ENCODE measurements around the gene UBQLN4. TPM values are rescaled to one million over a fixed set of nuclear protein-coding genes. Genes with fewer than 3 reads are reported as not detected.
A peak's percentile ranks its signal among the peaks of the same experiment; 100 is the strongest.

The UBQLN4 gene
- total RNA-seq, 2 donors from 2014 or later: 23.2 to 43.4 TPM

- H3K4me1 ChIP-seq: peaks cover 3% of the 10 kb centered on the region
- H3K4me3 ChIP-seq: no peak overlapping the region
- H3K9ac ChIP-seq (ENCODE audit: low read depth in 2 of 2, low read length in 2 of 2): no peak overlapping the region
- DNase-seq: no peak
- H3K9me3 ChIP-seq: no peaks in the 10 kb centered on the region
- intact Hi-C loops (cut with DNase I): no loop called here
- no peaks in the 10 kb centered on the region for H3K27me3 ChIP-seq
- H3K27ac ChIP-seq: no peak overlapping the region
- TF ChIP-seq CTCF (IDR thresholded peaks at IDR 0.05): no peak
- H3K36me3 ChIP-seq: peaks cover 9% of the 10 kb centered on the region
Measured at GRCh38 chr1:156006666-156007376, 46.8 kb downstream of the UBQLN4 start.

GRCh38 chr1:156004843-156005584 lies 48.6 kb downstream of the UBQLN4 start:
- Histone ChIP-seq H3K9me3 (no peaks in the 10 kb centered on the region), H3K36me3 (no peaks in the 10 kb centered on the region), H3K27ac (peak overlapping the region; percentile 54), H3K9ac (ENCODE audit: low read depth in 2 of 2, low read length in 2 of 2) (peak overlapping the region in 1 of 2 donors; percentile 7), H3K27me3 (no peaks in the 10 kb centered on the region), H3K4me3 (no peak overlapping the region), H3K4me1 (peaks cover 3% of the 10 kb centered on the region)
- no peak for TF ChIP-seq CTCF (IDR thresholded peaks at IDR 0.05)
- peak; percentile 84 for DNase-seq
- intact Hi-C loops (cut with DNase I): no loop called here

GRCh38 chr1:156003923-156004188 lies 49.7 kb downstream of the UBQLN4 start:
- Histone ChIP-seq H3K27ac (peak overlapping the region; percentile 81), H3K4me1 (peaks cover 3% of the 10 kb centered on the region), H3K36me3 (no peaks in the 10 kb centered on the region), H3K27me3 (no peaks in the 10 kb centered on the region), H3K4me3 (peak overlapping the region; percentile 39), H3K9ac (ENCODE audit: low read depth in 2 of 2, low read length in 2 of 2) (peak overlapping the region in 1 of 2 donors; percentile 73), H3K9me3 (no peaks in the 10 kb centered on the region)
- intact Hi-C loops (cut with DNase I): no loop called here
- no peak for DNase-seq
- TF ChIP-seq CTCF (IDR thresholded peaks at IDR 0.05): no peak

- Histone ChIP-seq H3K9me3 (no peaks in the 10 kb centered on the region), H3K4me3 (peak overlapping the region; percentile 39), H3K27me3 (no peaks in the 10 kb centered on the region), H3K27ac (peak overlapping the region; percentile 81), H3K4me1 (peaks cover 3% of the 10 kb centered on the region), H3K36me3 (no peaks in the 10 kb centered on the region), H3K9ac (ENCODE audit: low read depth in 2 of 2, low read length in 2 of 2) (peak overlapping the region; percentile 56 to 73)
- DNase-seq: peak; percentile 72
- intact Hi-C loops (cut with DNase I): no loop called here
- TF ChIP-seq CTCF (IDR thresholded peaks at IDR 0.05): no peak
Measured at GRCh38 chr1:156002188-156002911, 51.2 kb downstream of the UBQLN4 start.

GRCh38 chr1:156001662-156002171 lies 51.9 kb downstream of the UBQLN4 start:
- H3K4me3 ChIP-seq: peak overlapping the region; percentile 39
- peak; percentile 62 for DNase-seq
- H3K4me1 ChIP-seq: peaks cover 3% of the 10 kb centered on the region
- intact Hi-C loops (cut with DNase I): no loop called here
- no peaks in the 10 kb centered on the region for H3K9me3 ChIP-seq
- peak overlapping the region; percentile 1 to 73 for H3K9ac ChIP-seq (ENCODE audit: low read depth in 2 of 2, low read length in 2 of 2)
- H3K36me3 ChIP-seq: no peaks in the 10 kb centered on the region
- TF ChIP-seq CTCF (IDR thresholded peaks at IDR 0.05): no peak
- no peaks in the 10 kb centered on the region for H3K27me3 ChIP-seq
- H3K27ac ChIP-seq: peak overlapping the region; percentile 81

Data from colonic mucosa (tissue), 4 donors.